ENCODE results near the gene SLC6A18. TPM values are rescaled to one million over a fixed set of nuclear protein-coding genes. Genes with fewer than 3 reads are reported as not detected.

The SLC6A18 gene
- total and polyA plus RNA-seq, 9 of the 15 experiments (the other 6 are each of a cell fraction or from before 2014, with no cell fraction given) = not detected

DNA sequence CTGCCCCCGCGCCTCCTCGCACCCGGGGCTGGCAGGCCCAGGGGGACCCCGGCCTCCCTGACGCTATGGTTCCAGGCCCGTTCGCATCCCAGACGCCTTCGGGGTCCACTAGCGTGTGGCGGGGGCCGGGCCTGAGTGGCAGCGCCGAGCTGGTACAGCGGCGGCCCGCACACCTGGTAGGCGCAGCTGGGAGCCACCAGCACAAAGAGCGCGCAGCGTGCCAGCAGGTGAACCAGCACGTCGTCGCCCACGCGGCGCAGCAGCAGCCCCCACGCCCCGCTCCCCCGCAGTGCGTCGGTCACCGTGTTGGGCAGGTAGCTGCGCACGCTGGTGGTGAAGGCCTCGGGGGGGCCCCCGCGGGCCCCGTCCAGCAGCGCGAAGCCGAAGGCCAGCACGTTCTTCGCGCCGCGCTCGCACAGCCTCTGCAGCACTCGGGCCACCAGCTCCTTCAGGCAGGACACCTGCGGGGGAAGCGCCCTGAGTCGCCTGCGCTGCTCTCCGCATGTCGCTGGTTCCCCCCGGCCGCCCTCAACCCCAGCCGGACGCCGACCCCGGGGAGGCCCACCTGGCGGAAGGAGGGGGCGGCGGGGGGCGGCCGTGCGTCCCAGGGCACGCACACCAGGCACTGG is 69.1 kb downstream of the SLC6A18 start (continued):
- TF ChIP-seq, protein P1, sequence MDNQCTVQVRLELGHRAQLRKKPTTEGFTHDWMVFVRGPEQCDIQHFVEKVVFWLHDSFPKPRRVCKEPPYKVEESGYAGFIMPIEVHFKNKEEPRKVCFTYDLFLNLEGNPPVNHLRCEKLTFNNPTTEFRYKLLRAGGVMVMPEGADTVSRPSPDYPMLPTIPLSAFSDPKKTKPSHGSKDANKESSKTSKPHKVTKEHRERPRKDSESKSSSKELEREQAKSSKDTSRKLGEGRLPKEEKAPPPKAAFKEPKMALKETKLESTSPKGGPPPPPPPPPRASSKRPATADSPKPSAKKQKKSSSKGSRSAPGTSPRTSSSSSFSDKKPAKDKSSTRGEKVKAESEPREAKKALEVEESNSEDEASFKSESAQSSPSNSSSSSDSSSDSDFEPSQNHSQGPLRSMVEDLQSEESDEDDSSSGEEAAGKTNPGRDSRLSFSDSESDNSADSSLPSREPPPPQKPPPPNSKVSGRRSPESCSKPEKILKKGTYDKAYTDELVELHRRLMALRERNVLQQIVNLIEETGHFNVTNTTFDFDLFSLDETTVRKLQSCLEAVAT (IDR thresholded peaks at IDR 0.05) = no peak
- TF ChIP-seq RNF2 (IDR thresholded peaks at IDR 0.05) (no peak), CTBP1 (IDR thresholded peaks at IDR 0.05; ENCODE audit: borderline replicate concordance) (no peak), GTF2F1 (IDR thresholded peaks at IDR 0.05; ENCODE audit: low read depth, low read length) (no peak), NRF1 (conservative IDR thresholded peaks at IDR 0.05 in 1 of 2, IDR thresholded peaks at IDR 0.05 in 1 of 2) (peak in 1 of 2 experiments; percentile 27; a peak in 2 of 4 replicates), ZNF384 (IDR thresholded peaks at IDR 0.05; ENCODE audit: low read depth, low read length) (no peak), SMAD2 (IDR thresholded peaks at IDR 0.05; ENCODE audit: low read depth, low read length) (no peak), NCOA1 (IDR thresholded peaks at IDR 0.05; ENCODE audit: low read depth) (no peak), TCF7 (IDR thresholded peaks at IDR 0.05; ENCODE audit: borderline replicate concordance) (no peak)
- TF ChIP-seq, protein P2, sequence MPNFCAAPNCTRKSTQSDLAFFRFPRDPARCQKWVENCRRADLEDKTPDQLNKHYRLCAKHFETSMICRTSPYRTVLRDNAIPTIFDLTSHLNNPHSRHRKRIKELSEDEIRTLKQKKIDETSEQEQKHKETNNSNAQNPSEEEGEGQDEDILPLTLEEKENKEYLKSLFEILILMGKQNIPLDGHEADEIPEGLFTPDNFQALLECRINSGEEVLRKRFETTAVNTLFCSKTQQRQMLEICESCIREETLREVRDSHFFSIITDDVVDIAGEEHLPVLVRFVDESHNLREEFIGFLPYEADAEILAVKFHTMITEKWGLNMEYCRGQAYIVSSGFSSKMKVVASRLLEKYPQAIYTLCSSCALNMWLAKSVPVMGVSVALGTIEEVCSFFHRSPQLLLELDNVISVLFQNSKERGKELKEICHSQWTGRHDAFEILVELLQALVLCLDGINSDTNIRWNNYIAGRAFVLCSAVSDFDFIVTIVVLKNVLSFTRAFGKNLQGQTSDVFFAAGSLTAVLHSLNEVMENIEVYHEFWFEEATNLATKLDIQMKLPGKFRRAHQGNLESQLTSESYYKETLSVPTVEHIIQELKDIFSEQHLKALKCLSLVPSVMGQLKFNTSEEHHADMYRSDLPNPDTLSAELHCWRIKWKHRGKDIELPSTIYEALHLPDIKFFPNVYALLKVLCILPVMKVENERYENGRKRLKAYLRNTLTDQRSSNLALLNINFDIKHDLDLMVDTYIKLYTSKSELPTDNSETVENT (CRISPR knock-in tag; IDR thresholded peaks at IDR 0.05) = no peak
- TF ChIP-seq, protein P3, sequence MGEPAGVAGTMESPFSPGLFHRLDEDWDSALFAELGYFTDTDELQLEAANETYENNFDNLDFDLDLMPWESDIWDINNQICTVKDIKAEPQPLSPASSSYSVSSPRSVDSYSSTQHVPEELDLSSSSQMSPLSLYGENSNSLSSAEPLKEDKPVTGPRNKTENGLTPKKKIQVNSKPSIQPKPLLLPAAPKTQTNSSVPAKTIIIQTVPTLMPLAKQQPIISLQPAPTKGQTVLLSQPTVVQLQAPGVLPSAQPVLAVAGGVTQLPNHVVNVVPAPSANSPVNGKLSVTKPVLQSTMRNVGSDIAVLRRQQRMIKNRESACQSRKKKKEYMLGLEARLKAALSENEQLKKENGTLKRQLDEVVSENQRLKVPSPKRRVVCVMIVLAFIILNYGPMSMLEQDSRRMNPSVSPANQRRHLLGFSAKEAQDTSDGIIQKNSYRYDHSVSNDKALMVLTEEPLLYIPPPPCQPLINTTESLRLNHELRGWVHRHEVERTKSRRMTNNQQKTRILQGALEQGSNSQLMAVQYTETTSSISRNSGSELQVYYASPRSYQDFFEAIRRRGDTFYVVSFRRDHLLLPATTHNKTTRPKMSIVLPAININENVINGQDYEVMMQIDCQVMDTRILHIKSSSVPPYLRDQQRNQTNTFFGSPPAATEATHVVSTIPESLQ (CRISPR knock-in tag; IDR thresholded peaks at IDR 0.05) = no peak

All from K562 (cell line).